ENCODE results near the gene STAMBPL1.

The STAMBPL1 gene

GRCh38 chr10:88857831-88858230 lies 22.2 kb upstream of the STAMBPL1 start:
- no peaks in the 10 kb centered on the region for H3K27me3 ChIP-seq
- no peaks in the 10 kb centered on the region for H3K9me3 ChIP-seq
- H3K4me3 ChIP-seq (ENCODE audit: low read depth in 1 of 2, low read length in 1 of 2), result no peak overlapping the region
- H3K36me3 ChIP-seq, result no peaks in the 10 kb centered on the region
- H3K4me1 ChIP-seq (ENCODE audit: control insufficient read depth in 1 of 2, insufficient read depth in 1 of 2, low read depth in 1 of 2, low read length in 1 of 2), result peaks cover 54 to 62% of the 10 kb centered on the region in 2 experiments
- no peak for TF ChIP-seq CTCF (IDR thresholded peaks at IDR 0.05)
- no peak overlapping the region for H3K27ac ChIP-seq

DNA sequence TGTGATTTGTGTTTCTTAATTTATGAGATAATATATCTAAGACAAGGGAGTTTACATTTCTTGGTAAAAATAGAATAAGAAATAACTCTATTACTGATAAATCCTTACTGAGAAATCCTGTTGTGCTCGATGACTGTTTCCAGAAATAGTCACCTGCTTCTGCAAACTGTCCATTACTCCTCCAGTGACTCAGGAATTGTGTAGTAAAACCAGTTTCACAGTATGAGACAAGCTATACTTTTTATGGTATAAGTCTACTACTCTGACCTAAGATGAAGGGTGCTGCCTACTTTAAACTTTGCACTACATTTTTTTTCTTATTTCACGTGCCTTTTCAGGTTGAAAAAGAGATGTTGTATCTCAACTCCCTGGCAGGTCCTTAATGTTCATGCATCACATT lies 21.6 kb upstream of the STAMBPL1 start:
- Histone ChIP-seq H3K36me3 (no peaks in the 10 kb centered on the region), H3K4me3 (ENCODE audit: low read depth in 1 of 2, low read length in 1 of 2) (no peak overlapping the region), H3K9me3 (no peaks in the 10 kb centered on the region), H3K27ac (no peak overlapping the region), H3K27me3 (no peaks in the 10 kb centered on the region), H3K4me1 (ENCODE audit: control insufficient read depth in 1 of 2, insufficient read depth in 1 of 2, low read depth in 1 of 2, low read length in 1 of 2) (peaks cover 47 to 56% of the 10 kb centered on the region in 2 experiments)
- no peak for TF ChIP-seq CTCF (IDR thresholded peaks at IDR 0.05)

DNA sequence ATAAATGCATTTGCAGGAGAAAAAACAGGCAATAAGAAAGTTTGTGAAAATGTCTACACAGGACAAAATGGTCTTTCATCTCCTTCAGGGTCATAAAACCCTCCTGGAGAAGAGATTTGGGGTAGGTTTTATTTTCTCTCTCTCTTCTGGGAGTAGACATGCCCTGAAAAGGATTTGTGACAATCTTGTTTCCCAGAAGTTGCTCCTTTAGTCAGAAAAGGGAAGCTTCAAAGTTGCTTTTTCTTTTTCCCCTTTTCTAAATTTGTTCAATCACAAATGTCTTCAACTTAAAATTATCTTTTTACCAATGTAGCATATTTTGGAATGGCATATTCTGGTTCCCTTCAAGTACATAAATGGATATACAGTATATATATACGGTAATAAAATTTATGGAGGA lies 19.0 kb upstream of the STAMBPL1 start:
- Histone ChIP-seq H3K9me3 (no peaks in the 10 kb centered on the region), H3K27me3 (no peaks in the 10 kb centered on the region), H3K36me3 (no peaks in the 10 kb centered on the region), H3K27ac (peak overlapping the region; percentile 56), H3K4me3 (ENCODE audit: low read depth in 1 of 2, low read length in 1 of 2) (no peak overlapping the region), H3K4me1 (ENCODE audit: control insufficient read depth in 1 of 2, insufficient read depth in 1 of 2, low read depth in 1 of 2, low read length in 1 of 2) (peaks cover 29 to 53% of the 10 kb centered on the region in 2 experiments)
- no peak for TF ChIP-seq CTCF (IDR thresholded peaks at IDR 0.05)

- H3K36me3 ChIP-seq, result no peaks in the 10 kb centered on the region
- H3K27ac ChIP-seq, result peak overlapping the region; percentile 25
- TF ChIP-seq CTCF (IDR thresholded peaks at IDR 0.05), result peak; percentile 55
- no peaks in the 10 kb centered on the region for H3K9me3 ChIP-seq
- H3K27me3 ChIP-seq, result no peaks in the 10 kb centered on the region
- no peak overlapping the region for H3K4me3 ChIP-seq (ENCODE audit: low read depth in 1 of 2, low read length in 1 of 2)
- H3K4me1 ChIP-seq (ENCODE audit: control insufficient read depth in 1 of 2, insufficient read depth in 1 of 2, low read depth in 1 of 2, low read length in 1 of 2), result peaks cover 17 to 39% of the 10 kb centered on the region in 2 experiments
Observed at GRCh38 chr10:88865281-88865876, 14.7 kb upstream of the STAMBPL1 start.

DNA sequence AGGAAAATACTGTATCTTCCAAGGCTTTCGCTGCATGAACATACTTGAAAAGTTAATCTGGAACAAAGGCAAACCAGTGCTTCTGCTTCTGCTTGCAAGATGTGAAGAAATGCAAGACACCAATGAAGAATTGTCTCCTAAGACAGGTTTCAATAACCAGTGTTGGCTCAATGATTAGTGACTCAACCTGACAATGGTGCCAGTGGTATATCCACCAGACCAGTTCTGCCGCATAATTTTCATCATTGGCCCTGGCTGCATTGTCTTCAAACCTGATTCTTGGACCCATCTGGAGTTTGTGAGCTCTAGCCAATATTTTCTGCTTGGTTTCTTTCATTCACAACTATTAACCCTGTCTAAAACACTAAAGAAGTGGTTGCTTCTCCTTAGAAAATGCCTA lies 13.6 kb upstream of the STAMBPL1 start:
- Histone ChIP-seq H3K27me3 (no peaks in the 10 kb centered on the region), H3K27ac (no peak overlapping the region), H3K4me3 (ENCODE audit: low read depth in 1 of 2, low read length in 1 of 2) (no peak overlapping the region), H3K36me3 (no peaks in the 10 kb centered on the region), H3K4me1 (ENCODE audit: control insufficient read depth in 1 of 2, insufficient read depth in 1 of 2, low read depth in 1 of 2, low read length in 1 of 2) (peaks cover 6 to 28% of the 10 kb centered on the region in 2 experiments), H3K9me3 (no peaks in the 10 kb centered on the region)
- no peak for TF ChIP-seq CTCF (IDR thresholded peaks at IDR 0.05)

All from neutrophil (primary cell).